Fibroblast of lung (primary cell): ENCODE results near the gene STK4. TPM values are rescaled to one million over a fixed set of nuclear protein-coding genes. Genes with fewer than 3 reads are reported as not detected.

Experiments
- DNase-seq, 2 donors: peaks; one replicate each; pipeline versions ENCODE4 v3.0.0 to v3.0.0-alpha.2; 2010; ENCODE audit warnings: low read depth in 2 of 2
- H2AFZ ChIP-seq: 2 replicates; pipeline ENCODE4 v1.5.1; 2012; ENCODE audit warnings: low read length, control low read depth, inconsistent platforms
- H3K27ac ChIP-seq: 2 replicates; pipeline ENCODE4 v1.5.1; 2011; ENCODE audit warnings: low read length, control low read depth; ENCODE audit not compliant: insufficient read depth
- H3K27me3 ChIP-seq: 2 replicates; pipeline ENCODE4 v1.5.1; 2011; ENCODE audit warnings: mild to moderate bottlenecking, low read length; ENCODE audit not compliant: control insufficient read depth, insufficient read depth
- H3K36me3 ChIP-seq: 2 replicates; pipeline ENCODE4 v1.5.1; 2011; ENCODE audit warnings: low read length; ENCODE audit not compliant: control insufficient read depth, insufficient read depth
- H3K4me1 ChIP-seq: 2 replicates; pipeline ENCODE4 v1.5.1; 2011; ENCODE audit warnings: low read length; ENCODE audit not compliant: control insufficient read depth, insufficient read depth; ENCODE audit errors: extremely low read depth
- H3K4me2 ChIP-seq: 2 replicates; pipeline ENCODE4 v1.5.1; 2011; ENCODE audit warnings: low read length, control low read depth; ENCODE audit not compliant: insufficient read depth; ENCODE audit errors: extremely low read depth
- H3K4me3 ChIP-seq, 4 experiments: fragments of 200-600 bp in 1 of 4; sonication (generic) in 1 of 4; replicated peaks in 1 of 4; 2 replicates each; pipeline ENCODE4 v1.5.1; 2011 to 2016; ENCODE audit warnings: low read length in 4 of 4, low read depth in 3 of 4, mild to moderate bottlenecking in 3 of 4, control low read depth in 2 of 4, inconsistent platforms in 1 of 4, mixed read lengths in 1 of 4; ENCODE audit not compliant: insufficient read depth in 1 of 4; ENCODE audit errors: control extremely low read depth in 1 of 4
- H3K79me2 ChIP-seq: 2 replicates; pipeline ENCODE4 v1.5.1; 2012; ENCODE audit warnings: mild to moderate bottlenecking, low read length, inconsistent platforms; ENCODE audit not compliant: control insufficient read depth, insufficient read depth
- H3K9ac ChIP-seq: 2 replicates; pipeline ENCODE4 v1.5.1; 2011; ENCODE audit warnings: mild to moderate bottlenecking, low read length, control low read depth; ENCODE audit not compliant: insufficient read depth
- H3K9me3 ChIP-seq: 2 replicates; pipeline ENCODE4 v1.5.1; 2012; ENCODE audit warnings: low read depth, low read length; ENCODE audit not compliant: control insufficient read depth, insufficient read depth
- H4K20me1 ChIP-seq: 2 replicates; pipeline ENCODE4 v1.5.1; 2011; ENCODE audit warnings: low read length; ENCODE audit not compliant: control insufficient read depth, insufficient read depth; ENCODE audit errors: extremely low read depth
- CTCF ChIP-seq, 2 donors: IDR thresholded peaks in 1 of 2; conservative IDR thresholded peaks in 1 of 2; 1 replicate in 1 of 2; 2 replicates in 1 of 2; pipeline ENCODE4 v1.5.1; 2011 to 2012; ENCODE audit warnings: low read length in 2 of 2, control low read depth in 1 of 2, inconsistent platforms in 1 of 2, low read depth in 1 of 2, mild to moderate bottlenecking in 1 of 2
- EZH2 ChIP-seq: IDR thresholded peaks from 2 replicates; pipeline ENCODE4 v1.5.1; 2012; ENCODE audit warnings: low read length, control low read depth, mild to moderate bottlenecking; ENCODE audit errors: missing control alignments
- polyA plus RNA-seq, 2 donors: library from polyadenylated mRNA; depleted of rRNA in 1 of 2; stranded (reverse) in 1 of 2; unstranded in 1 of 2; fragments of >200 nt; gene quantifications; 2 replicates each; pipeline ENCODE4 v1.2.1, GENCODE V29; 2011 to 2012; ENCODE audit warnings: missing spikeins in 1 of 2
- total RNA-seq: library from RNA; depleted of rRNA; stranded (reverse); fragments of >200 nt; gene quantifications from 2 replicates; pipeline ENCODE4 v1.2.1, GENCODE V29; 2014

Gene STK4
- total and polyA plus RNA-seq, 2 donors (not counting 1 experiment from before 2014, with no cell fraction given), result 19.0 to 31.7 TPM

- TF ChIP-seq CTCF (conservative IDR thresholded peaks at IDR 0.05 in 1 of 2, IDR thresholded peaks at IDR 0.05 in 1 of 2; ENCODE audit: low read depth in 1 of 2, low read length in 2 of 2) (no peak), EZH2 (no peak)
- peaks cover 2% of the 10 kb centered on the region for H3K36me3 ChIP-seq
- no peak overlapping the region for H3K4me2 ChIP-seq
Observed at GRCh38 chr20:45085867-45086266, 119.6 kb downstream of the STK4 start.

GRCh38 chr20:45087097-45087790, 120.9 kb downstream of the STK4 start:
- Histone ChIP-seq H3K27me3 (no peaks in the 10 kb centered on the region), H3K9ac (no peak overlapping the region), H4K20me1 (no peaks in the 10 kb centered on the region), H3K4me2 (no peak overlapping the region), H2AFZ (no peak overlapping the region), H3K4me1 (peaks cover 5% of the 10 kb centered on the region), H3K9me3 (no peaks in the 10 kb centered on the region), H3K4me3 (no peak overlapping the region), H3K27ac (no peak overlapping the region), H3K36me3 (no peaks in the 10 kb centered on the region), H3K79me2 (no peaks in the 10 kb centered on the region)
- peak in 1 of 2 donors; percentile 8 for DNase-seq
- no peak for TF ChIP-seq EZH2
- TF ChIP-seq CTCF (conservative IDR thresholded peaks at IDR 0.05 in 1 of 2, IDR thresholded peaks at IDR 0.05 in 1 of 2; ENCODE audit: low read depth in 1 of 2, low read length in 2 of 2), result no peak

More at GRCh38 chr20:45085867-45086266, 119.6 kb downstream of the STK4 start:
- H3K4me3 ChIP-seq, result no peak overlapping the region
- H3K9me3 ChIP-seq, result no peaks in the 10 kb centered on the region
- no peak for DNase-seq
- no peak overlapping the region for H3K27ac ChIP-seq
- no peak overlapping the region for H3K9ac ChIP-seq
- H4K20me1 ChIP-seq, result no peaks in the 10 kb centered on the region
- H3K27me3 ChIP-seq, result no peaks in the 10 kb centered on the region
- H3K4me1 ChIP-seq, result peaks cover 5% of the 10 kb centered on the region
- no peaks in the 10 kb centered on the region for H3K79me2 ChIP-seq
- no peak overlapping the region for H2AFZ ChIP-seq

GRCh38 chr20:45087814-45088213, 121.5 kb downstream of the STK4 start:
- Histone ChIP-seq H4K20me1 (no peaks in the 10 kb centered on the region), H3K27me3 (no peaks in the 10 kb centered on the region), H3K4me2 (peak overlapping the region; percentile 30), H3K9ac (no peak overlapping the region), H3K79me2 (no peaks in the 10 kb centered on the region), H3K27ac (peak overlapping the region; percentile 46), H3K4me1 (peaks cover 5% of the 10 kb centered on the region), H3K4me3 (no peak overlapping the region), H3K36me3 (no peaks in the 10 kb centered on the region), H2AFZ (no peak overlapping the region), H3K9me3 (no peaks in the 10 kb centered on the region)
- DNase-seq, result peak; percentile 29 to 72
- no peak for TF ChIP-seq EZH2
- no peak for TF ChIP-seq CTCF (conservative IDR thresholded peaks at IDR 0.05 in 1 of 2, IDR thresholded peaks at IDR 0.05 in 1 of 2; ENCODE audit: low read depth in 1 of 2, low read length in 2 of 2)
